ENCODE measurements around the gene TBC1D30.

GRCh38 chr12:64828713-64829112 lies 4.3 kb downstream of the TBC1D30 start:
- TF ChIP-seq POLR2A (IDR thresholded peaks at IDR 0.05) (no peak), CTCF (IDR thresholded peaks at IDR 0.05) (no peak)
